SK-N-SH (cell line): ENCODE results near the gene NHS. TPM values are rescaled to one million over a fixed set of nuclear protein-coding genes. Genes with fewer than 3 reads are reported as not detected.

Experiments
- CTCF ChIA-PET: fragments of 300-600, 350-600 bp; formaldehyde crosslinking; extraction: SDS; loops from one replicate; lab custom pipeline; 2021; lab: Yijun Ruan, JAX
- POLR2A ChIA-PET: fragments of 350-600 bp; sonication (Branson Sonifier 250); formaldehyde crosslinking; extraction: SDS; loops from one replicate; lab custom pipeline; 2020; ENCODE audit warnings: antibody characterized with exemption, inconsistent platforms; lab: Yijun Ruan, JAX
- DNase-seq: peaks from one replicate; pipeline ENCODE4 v3.0.0; 2012
- H2AFZ ChIP-seq: fragments of 200-600 bp; sonication (generic); 2 replicates; pipeline ENCODE4 v1.8.1; 2016; ENCODE audit warnings: antibody characterized with exemption, mild to moderate bottlenecking, low read depth
- H3F3A ChIP-seq: fragments of 200-600 bp; sonication (generic); replicated peaks from 2 replicates; pipeline ENCODE3; 2016; ENCODE audit warnings: antibody characterized with exemption, mild to moderate bottlenecking; ENCODE audit not compliant: insufficient read depth
- H3K27ac ChIP-seq, 2 experiments: fragments of 200-500 bp in 1 of 2; fragments of 200-600 bp in 1 of 2; sonication (Bioruptor generic) in 1 of 2; sonication (generic), shearing (Covaris generic) in 1 of 2; 2 replicates each; pipeline versions ENCODE4 v1.5.1 to v1.6.1; 2014 to 2016; ENCODE audit warnings: low read depth in 2 of 2, inconsistent platforms in 1 of 2, low read length in 1 of 2, mild to moderate bottlenecking in 1 of 2, mixed read lengths in 1 of 2
- H3K27me3 ChIP-seq: fragments of 200-600 bp; sonication (generic), shearing (Covaris generic); 2 replicates; pipeline ENCODE4 v1.6.1; 2016; ENCODE audit warnings: mixed run types; ENCODE audit not compliant: insufficient read depth
- H3K36me3 ChIP-seq, 2 experiments: fragments of 200-500 bp in 1 of 2; fragments of 200-600 bp in 1 of 2; sonication (Bioruptor generic) in 1 of 2; sonication (generic) in 1 of 2; replicated peaks in 1 of 2; 2 replicates each; pipeline versions ENCODE3 to v1.5.1; 2014 to 2016; ENCODE audit warnings: low read length in 1 of 2, mild to moderate bottlenecking in 1 of 2; ENCODE audit not compliant: insufficient read depth in 2 of 2, control insufficient read depth in 1 of 2
- H3K4me1 ChIP-seq, 2 experiments: fragments of 200-500 bp in 1 of 2; fragments of 200-600 bp in 1 of 2; sonication (Bioruptor generic) in 1 of 2; sonication (generic), shearing (Covaris generic) in 1 of 2; 2 replicates each; pipeline versions ENCODE4 v1.5.1 to v1.6.1; 2014 to 2016; ENCODE audit warnings: low read depth in 1 of 2, low read length in 1 of 2, mixed run types in 1 of 2; ENCODE audit not compliant: insufficient read depth in 2 of 2, control insufficient read depth in 1 of 2
- H3K4me2 ChIP-seq: fragments of 200-600 bp; sonication (generic), shearing (Covaris generic); 2 replicates; pipeline ENCODE4 v1.6.1; 2017; ENCODE audit warnings: mixed run types
- H3K4me3 ChIP-seq, 2 experiments: fragments of 200-500 bp in 1 of 2; fragments of 200-600 bp in 1 of 2; sonication (Bioruptor generic) in 1 of 2; sonication (generic), shearing (Covaris generic) in 1 of 2; 2 replicates each; pipeline versions ENCODE4 v1.5.1 to v1.8.1; 2014 to 2016; ENCODE audit warnings: low read depth in 2 of 2, inconsistent platforms in 1 of 2, low read length in 1 of 2, mild to moderate bottlenecking in 1 of 2, mixed read lengths in 1 of 2, moderate library complexity in 1 of 2
- H3K79me2 ChIP-seq: fragments of 200-600 bp; sonication (generic); 2 replicates; pipeline ENCODE4 v1.8.1; 2017; ENCODE audit warnings: mild to moderate bottlenecking; ENCODE audit not compliant: insufficient read depth
- H3K9ac ChIP-seq: fragments of 200-600 bp; sonication (generic); 2 replicates; pipeline ENCODE4 v1.6.1; 2017; ENCODE audit warnings: mixed run types
- H3K9me2 ChIP-seq: fragments of 200-600 bp; sonication (generic); 2 replicates; pipeline ENCODE4 v1.6.1; 2017; ENCODE audit warnings: mixed run types
- H3K9me3 ChIP-seq: fragments of 200-600 bp; sonication (generic); 2 replicates; pipeline ENCODE4 v1.6.1; 2017; ENCODE audit warnings: mixed run types, mild to moderate bottlenecking, moderate library complexity
- H4K20me1 ChIP-seq: fragments of 200-600 bp; sonication (generic); 2 replicates; pipeline ENCODE4 v1.6.1; 2017; ENCODE audit warnings: mild to moderate bottlenecking, mixed run types; ENCODE audit not compliant: insufficient read depth
- EP300 ChIP-seq, 2 experiments: IDR thresholded peaks; 2 replicates each; pipeline versions ENCODE4 v1.4.0 to v1.6.1; 2012; ENCODE audit warnings: borderline replicate concordance in 1 of 2, low read depth in 1 of 2, low read length in 1 of 2
- FOXJ3 ChIP-seq: sonication (generic); formaldehyde crosslinking; IDR thresholded peaks from 2 replicates; pipeline ENCODE4 v1.5.1; 2020; ENCODE audit warnings: mild to moderate bottlenecking, missing genetic modification reagents
- GABPA ChIP-seq: IDR thresholded peaks from 2 replicates; pipeline ENCODE4 v1.4.0; 2012; ENCODE audit warnings: low read depth, mild to moderate bottlenecking
- GATA2 ChIP-seq: sonication (generic); formaldehyde crosslinking; IDR thresholded peaks from 2 replicates; pipeline ENCODE4 v1.5.0; 2020; ENCODE audit warnings: mild to moderate bottlenecking, missing genetic modification reagents
- JUND ChIP-seq: IDR thresholded peaks from 2 replicates; pipeline ENCODE4 v1.4.0; 2012
- MEF2A ChIP-seq: IDR thresholded peaks from 2 replicates; pipeline ENCODE4 v1.4.0; 2012; ENCODE audit warnings: low read depth, borderline replicate concordance
- NFIC ChIP-seq: IDR thresholded peaks from 2 replicates; pipeline ENCODE4 v1.4.0; 2012; ENCODE audit warnings: borderline replicate concordance
- NRF1 ChIP-seq: IDR thresholded peaks from 2 replicates; pipeline ENCODE4 v1.6.1; 2012; ENCODE audit warnings: low read depth, mild to moderate bottlenecking, low read length
- SIN3A ChIP-seq: IDR thresholded peaks from 2 replicates; pipeline ENCODE4 v1.6.1; 2012; ENCODE audit warnings: low read depth, mild to moderate bottlenecking, low read length, moderate library complexity, borderline replicate concordance
- TEAD4 ChIP-seq: IDR thresholded peaks from 2 replicates; pipeline ENCODE4 v1.4.0; 2012; ENCODE audit warnings: mild to moderate bottlenecking, borderline replicate concordance; ENCODE audit not compliant: insufficient read depth
- WGBS: methylation state at CpG from one replicate; pipeline ENCODE4 v1.1.6; 2017; ENCODE audit warnings: low lambda C conversion rate; 5-methylcytosine and 5-hydroxymethylcytosine counted together
- polyA plus RNA-seq, 3 experiments: library from polyadenylated mRNA; depleted of rRNA; stranded (reverse); fragments of >200 nt; gene quantifications; 2 replicates each; pipeline ENCODE4 v1.2.3, GENCODE V29; 2012
- TF ChIP-seq, protein P1 (sequence below): IDR thresholded peaks from 2 replicates; pipeline ENCODE4 v1.4.0; 2012; ENCODE audit warnings: low read depth, borderline replicate concordance
- TF ChIP-seq, protein P2 (sequence below): fragments of 150-350 bp; IDR thresholded peaks from 2 replicates; pipeline ENCODE4 v1.6.1; 2017; ENCODE audit warnings: antibody characterized with exemption, low read length, low read depth, borderline replicate concordance
- TF ChIP-seq, protein P3 (sequence below): IDR thresholded peaks from 2 replicates; pipeline ENCODE4 v1.4.0; 2012; ENCODE audit warnings: low read depth, borderline replicate concordance

The NHS gene
- polyA plus RNA-seq, 1 of the 3 experiments (the other 2 are of a cell fraction), result 1.0 TPM

DNA sequence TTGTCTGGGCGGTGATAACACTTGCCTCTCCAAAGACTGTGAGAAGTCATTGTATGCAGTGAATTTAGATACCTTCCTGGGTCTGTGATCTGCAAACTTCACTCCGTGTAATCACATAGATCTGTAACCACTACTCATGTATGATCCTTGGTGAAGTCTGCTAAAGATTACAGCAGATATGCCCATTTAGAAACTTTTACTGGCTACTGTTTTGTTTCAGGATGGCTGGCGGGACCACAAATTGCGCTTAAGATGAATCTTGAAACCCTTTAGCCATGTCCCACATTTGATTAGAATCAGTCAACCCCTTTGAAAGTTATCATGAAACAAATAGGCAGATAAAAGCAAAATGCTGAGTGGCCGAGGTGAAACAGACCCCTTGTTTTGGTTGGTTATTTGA lies 235.8 kb downstream of the NHS start:
- no peak for DNase-seq
- Histone ChIP-seq H3K27me3 (no peaks in the 10 kb centered on the region), H4K20me1 (no peaks in the 10 kb centered on the region), H3K36me3 (no peaks in the 10 kb centered on the region), H3K9me2 (no peaks in the 10 kb centered on the region), H3K4me2 (no peak overlapping the region), H3K4me3 (no peak overlapping the region), H3K9me3 (no peaks in the 10 kb centered on the region), H2AFZ (no peak overlapping the region), H3F3A (peaks cover 6% of the 10 kb centered on the region), H3K4me1 (peaks cover 0 to 5% of the 10 kb centered on the region in 2 experiments; a peak in 1 of 4 replicates), H3K27ac (no peak overlapping the region; a peak in 1 of 4 replicates), H3K9ac (no peak overlapping the region), H3K79me2 (no peaks in the 10 kb centered on the region; the same call in 1 of the 2 replicates)
- WGBS, result 29% methylated on average over 5 of the region's 5 CpGs
- POLR2A ChIA-PET, result no interaction called here
- CTCF ChIA-PET, result no interaction called here
- no peak for TF ChIP-seq NFIC
- TF ChIP-seq EP300 (IDR thresholded peaks at IDR 0.05; ENCODE audit: borderline replicate concordance in 1 of 2, low read depth in 1 of 2, low read length in 1 of 2), result peak in 1 of 2 experiments; percentile 31; a peak in 1 of 4 replicates
- TF ChIP-seq JUND, result no peak
- TF ChIP-seq, protein P1, sequence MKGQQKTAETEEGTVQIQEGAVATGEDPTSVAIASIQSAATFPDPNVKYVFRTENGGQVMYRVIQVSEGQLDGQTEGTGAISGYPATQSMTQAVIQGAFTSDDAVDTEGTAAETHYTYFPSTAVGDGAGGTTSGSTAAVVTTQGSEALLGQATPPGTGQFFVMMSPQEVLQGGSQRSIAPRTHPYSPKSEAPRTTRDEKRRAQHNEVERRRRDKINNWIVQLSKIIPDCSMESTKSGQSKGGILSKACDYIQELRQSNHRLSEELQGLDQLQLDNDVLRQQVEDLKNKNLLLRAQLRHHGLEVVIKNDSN, result no peak
- peak; percentile 31 for TF ChIP-seq GATA2
- no peak for TF ChIP-seq GABPA
- no peak for TF ChIP-seq SIN3A
- TF ChIP-seq, protein P2, sequence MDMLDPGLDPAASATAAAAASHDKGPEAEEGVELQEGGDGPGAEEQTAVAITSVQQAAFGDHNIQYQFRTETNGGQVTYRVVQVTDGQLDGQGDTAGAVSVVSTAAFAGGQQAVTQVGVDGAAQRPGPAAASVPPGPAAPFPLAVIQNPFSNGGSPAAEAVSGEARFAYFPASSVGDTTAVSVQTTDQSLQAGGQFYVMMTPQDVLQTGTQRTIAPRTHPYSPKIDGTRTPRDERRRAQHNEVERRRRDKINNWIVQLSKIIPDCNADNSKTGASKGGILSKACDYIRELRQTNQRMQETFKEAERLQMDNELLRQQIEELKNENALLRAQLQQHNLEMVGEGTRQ, result no peak
- TF ChIP-seq, protein P3, sequence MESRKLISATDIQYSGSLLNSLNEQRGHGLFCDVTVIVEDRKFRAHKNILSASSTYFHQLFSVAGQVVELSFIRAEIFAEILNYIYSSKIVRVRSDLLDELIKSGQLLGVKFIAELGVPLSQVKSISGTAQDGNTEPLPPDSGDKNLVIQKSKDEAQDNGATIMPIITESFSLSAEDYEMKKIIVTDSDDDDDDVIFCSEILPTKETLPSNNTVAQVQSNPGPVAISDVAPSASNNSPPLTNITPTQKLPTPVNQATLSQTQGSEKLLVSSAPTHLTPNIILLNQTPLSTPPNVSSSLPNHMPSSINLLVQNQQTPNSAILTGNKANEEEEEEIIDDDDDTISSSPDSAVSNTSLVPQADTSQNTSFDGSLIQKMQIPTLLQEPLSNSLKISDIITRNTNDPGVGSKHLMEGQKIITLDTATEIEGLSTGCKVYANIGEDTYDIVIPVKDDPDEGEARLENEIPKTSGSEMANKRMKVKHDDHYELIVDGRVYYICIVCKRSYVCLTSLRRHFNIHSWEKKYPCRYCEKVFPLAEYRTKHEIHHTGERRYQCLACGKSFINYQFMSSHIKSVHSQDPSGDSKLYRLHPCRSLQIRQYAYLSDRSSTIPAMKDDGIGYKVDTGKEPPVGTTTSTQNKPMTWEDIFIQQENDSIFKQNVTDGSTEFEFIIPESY, result no peak
- TF ChIP-seq TEAD4, result no peak

DNA sequence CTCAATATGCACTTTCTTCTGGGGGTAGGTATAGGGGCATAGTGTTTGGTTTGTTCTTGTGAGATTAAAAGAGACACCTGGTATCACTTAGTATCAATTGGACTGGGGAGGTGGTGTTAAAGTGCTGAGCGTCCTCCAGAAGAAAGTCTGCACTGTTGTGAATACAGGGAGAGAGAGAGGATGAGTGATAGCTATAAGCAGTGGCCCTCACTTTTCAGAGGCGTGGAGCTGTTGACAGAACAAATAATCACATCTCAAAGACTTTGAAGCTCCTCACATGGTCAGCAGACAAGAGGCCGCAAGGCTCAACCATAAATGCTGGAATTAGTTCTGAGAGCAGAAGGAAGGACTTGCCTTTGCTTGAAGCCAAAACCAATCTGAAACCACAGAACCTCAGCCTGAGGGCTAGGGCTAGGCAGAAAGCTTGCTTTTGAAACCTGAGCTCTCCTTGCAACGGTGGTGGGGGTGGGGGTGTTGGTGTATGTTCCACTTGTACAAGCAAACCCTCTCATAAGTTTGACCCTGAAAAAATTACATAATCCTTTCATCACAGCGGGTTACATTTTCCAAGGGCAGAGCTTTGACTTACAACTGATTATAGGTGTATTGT lies 239.1 kb downstream of the NHS start:
- WGBS, result 36% methylated on average over 5 of the region's 5 CpGs
- H2AFZ ChIP-seq, result no peak overlapping the region
- H3K9me2 ChIP-seq, result no peaks in the 10 kb centered on the region
- no peaks in the 10 kb centered on the region for H3K9me3 ChIP-seq
- no peaks in the 10 kb centered on the region for H4K20me1 ChIP-seq
- H3K9ac ChIP-seq, result no peak overlapping the region
- no peak overlapping the region for H3K4me2 ChIP-seq
- no peak overlapping the region for H3K4me3 ChIP-seq
- peaks cover 6% of the 10 kb centered on the region for H3F3A ChIP-seq
- no peaks in the 10 kb centered on the region; the same call in 1 of the 2 replicates for H3K79me2 ChIP-seq
- CTCF ChIA-PET, result interaction anchor here (1.0 kb wide), 1 partner anchor 12 kb away, joined by 3 read pairs; no protein-coding TSS in a partner anchor
- no peak for TF ChIP-seq FOXJ3 (CRISPR knock-in tag)
- TF ChIP-seq MEF2A, result no peak
- TF ChIP-seq NRF1, result no peak
- DNase-seq, result no peak
- H3K27ac ChIP-seq, result no peak overlapping the region
- H3K27me3 ChIP-seq, result no peaks in the 10 kb centered on the region
- POLR2A ChIA-PET, result no interaction called here
- H3K4me1 ChIP-seq, result peaks cover 0 to 13% of the 10 kb centered on the region in 2 experiments; a peak in 2 of 4 replicates
- no peaks in the 10 kb centered on the region for H3K36me3 ChIP-seq
